Activated CD8-positive, alpha-beta memory T cell treated with anti-CD3 and anti-CD28 coated beads for 36 hours (primary cell): ENCODE results near the gene RBBP8NL. TPM values are rescaled to one million over a fixed set of nuclear protein-coding genes. Genes with fewer than 3 reads are reported as not detected.

Experiments used
- CTCF ChIA-PET: fragments of 350-600 bp; sonication (Branson Sonifier 250); formaldehyde crosslinking; loops from one replicate; lab custom pipeline; 2021; ENCODE audit warnings: antibody characterized with exemption; lab: Charles Lee
- POLR2A ChIA-PET: fragments of 350-600 bp; sonication (Branson Sonifier 250); formaldehyde crosslinking; loops from one replicate; lab custom pipeline; 2021; ENCODE audit warnings: antibody characterized with exemption; lab: Charles Lee
- total RNA-seq, 2 experiments: library from RNA; stranded (reverse); gene quantifications; one replicate each; pipeline ENCODE4 v1.2.3, GENCODE V29; 2021

The RBBP8NL gene
- total RNA-seq, 2 experiments from 2014 or later, result not detected

DNA sequence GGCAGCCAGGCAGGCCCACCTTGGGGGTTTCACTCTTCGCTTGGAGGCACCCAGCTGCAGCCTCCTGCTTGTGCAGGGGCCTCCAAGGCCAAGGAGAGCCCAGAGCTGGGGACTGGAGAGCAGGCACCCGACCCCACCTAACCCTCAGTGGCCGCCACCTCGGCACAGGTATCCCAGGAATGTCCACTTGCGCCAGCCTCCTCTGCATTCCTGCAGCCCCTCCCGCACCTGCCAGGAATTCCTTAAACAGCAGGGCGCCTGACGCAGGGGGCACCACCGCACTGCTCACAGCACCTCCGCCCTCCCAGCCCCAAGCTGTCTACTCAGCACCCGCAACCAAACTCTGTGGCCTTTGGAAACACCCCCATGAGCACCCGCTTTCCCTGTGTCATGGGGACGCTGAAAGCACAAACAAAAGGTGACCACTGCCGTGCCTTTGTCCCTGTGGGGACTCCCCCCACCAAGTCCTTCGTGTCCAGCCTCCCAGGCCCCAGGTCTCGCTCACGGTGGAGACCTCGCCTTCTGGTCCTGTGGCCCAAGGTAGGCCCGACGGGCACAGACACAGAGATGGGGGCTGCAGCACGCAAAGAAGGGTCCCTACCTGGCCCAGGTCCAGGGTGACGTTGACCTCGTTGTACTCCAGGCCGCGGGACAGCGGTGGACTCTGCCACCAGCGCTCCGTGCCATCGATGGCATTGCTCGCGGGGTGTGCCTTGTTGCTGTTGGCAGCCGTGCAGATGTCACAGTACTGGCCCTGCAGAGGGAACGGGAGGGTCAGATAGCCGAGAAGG, 65.3 kb downstream of the RBBP8NL start:
- ChIA-PET CTCF (no interaction called here), POLR2A (no interaction called here)

DNA sequence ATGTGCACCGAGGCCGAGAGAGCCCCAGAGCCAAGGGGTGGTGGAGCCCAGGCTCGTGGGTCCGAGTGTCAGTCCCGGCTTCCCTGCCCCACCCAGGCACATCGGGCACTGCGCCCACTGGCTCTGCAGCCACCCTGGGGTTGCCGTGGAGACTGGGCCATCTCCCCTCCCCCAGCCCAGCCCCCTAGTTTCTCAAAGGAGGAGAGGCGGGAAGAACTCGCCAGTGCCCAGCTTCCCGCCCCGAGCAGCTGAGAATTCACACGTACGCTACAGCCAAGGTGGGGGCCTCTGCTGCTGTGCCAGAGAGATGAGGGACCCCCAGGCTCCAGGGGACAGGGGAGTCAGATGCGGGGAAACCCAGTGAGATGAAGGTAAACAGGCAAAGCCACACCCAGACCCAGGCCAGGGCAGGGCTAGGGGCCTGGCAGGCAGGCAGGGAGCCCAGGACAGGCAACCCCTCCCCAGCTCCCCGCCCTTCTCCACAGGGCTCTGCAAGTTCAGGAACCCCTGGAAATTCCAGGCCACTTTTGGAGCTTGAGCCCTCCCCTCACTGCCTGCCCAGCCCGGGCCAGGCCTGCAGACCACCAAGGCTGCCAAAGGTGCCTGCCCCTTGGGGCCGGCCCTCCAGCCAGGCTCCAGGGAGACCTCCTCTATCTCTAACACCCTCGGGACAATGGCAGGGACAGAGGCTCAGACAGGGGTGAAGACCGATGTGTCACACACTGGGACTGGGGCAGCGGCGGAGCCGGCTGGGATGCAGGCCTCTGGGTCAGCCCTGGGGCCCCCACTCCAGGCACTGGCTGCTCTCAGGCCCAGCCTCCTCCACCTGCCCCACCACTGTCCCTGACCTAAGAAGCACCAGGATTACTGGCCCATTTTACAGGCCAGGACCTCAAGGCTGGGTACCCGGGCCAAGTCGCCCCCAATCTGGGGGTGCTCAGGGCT, 66.2 kb downstream of the RBBP8NL start:
- ChIA-PET CTCF (no interaction called here), POLR2A (no interaction called here)

Other genes with a start within 250 kb of the RBBP8NL start
- 10 to 100 TPM; 45.0 to 45.8 TPM for gene MTG2, start 244.5 kb downstream of the RBBP8NL start, total RNA-seq
- not detected for gene HRH3, start 207.3 kb downstream of the RBBP8NL start, total RNA-seq
- 10 to 100 TPM; 17.9 to 21.2 TPM for gene OSBPL2, start 189.0 kb downstream of the RBBP8NL start, total RNA-seq
- 100 to 1,000 TPM; 154 TPM for gene ADRM1, start 124.5 kb downstream of the RBBP8NL start, total RNA-seq
- gene LAMA5, start 60.2 kb downstream of the RBBP8NL start, total RNA-seq, result 1 to 10 TPM in 1 of 2 experiments, under 1 TPM in 1; 0.30 to 1.0 TPM
- 1,000 to 10,000 TPM; 2,101 to 2,191 TPM for gene RPS21, start 40.4 kb downstream of the RBBP8NL start, total RNA-seq
- 1 to 10 TPM; 7.7 to 8.8 TPM for gene CABLES2, start 20.3 kb downstream of the RBBP8NL start, total RNA-seq
- not detected for gene GATA5, start 48.5 kb upstream of the RBBP8NL start, total RNA-seq
- gene SLCO4A1, start 215.0 kb upstream of the RBBP8NL start, total RNA-seq, result 10 to 100 TPM; 60.9 to 65.4 TPM